ENCODE measurements around the gene CST6.
A peak's percentile ranks its signal among the peaks of the same experiment; 100 is the strongest.

The CST6 gene

GRCh38 chr11:66016793-66017177 is 5.0 kb downstream of the CST6 start:
- no peak overlapping the region for H3K27ac ChIP-seq
- TF ChIP-seq, protein P1, sequence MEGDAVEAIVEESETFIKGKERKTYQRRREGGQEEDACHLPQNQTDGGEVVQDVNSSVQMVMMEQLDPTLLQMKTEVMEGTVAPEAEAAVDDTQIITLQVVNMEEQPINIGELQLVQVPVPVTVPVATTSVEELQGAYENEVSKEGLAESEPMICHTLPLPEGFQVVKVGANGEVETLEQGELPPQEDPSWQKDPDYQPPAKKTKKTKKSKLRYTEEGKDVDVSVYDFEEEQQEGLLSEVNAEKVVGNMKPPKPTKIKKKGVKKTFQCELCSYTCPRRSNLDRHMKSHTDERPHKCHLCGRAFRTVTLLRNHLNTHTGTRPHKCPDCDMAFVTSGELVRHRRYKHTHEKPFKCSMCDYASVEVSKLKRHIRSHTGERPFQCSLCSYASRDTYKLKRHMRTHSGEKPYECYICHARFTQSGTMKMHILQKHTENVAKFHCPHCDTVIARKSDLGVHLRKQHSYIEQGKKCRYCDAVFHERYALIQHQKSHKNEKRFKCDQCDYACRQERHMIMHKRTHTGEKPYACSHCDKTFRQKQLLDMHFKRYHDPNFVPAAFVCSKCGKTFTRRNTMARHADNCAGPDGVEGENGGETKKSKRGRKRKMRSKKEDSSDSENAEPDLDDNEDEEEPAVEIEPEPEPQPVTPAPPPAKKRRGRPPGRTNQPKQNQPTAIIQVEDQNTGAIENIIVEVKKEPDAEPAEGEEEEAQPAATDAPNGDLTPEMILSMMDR (conservative IDR thresholded peaks at IDR 0.05): no peak

GRCh38 chr11:66017321-66017720 is 5.5 kb downstream of the CST6 start:
- TF ChIP-seq, protein P1 (conservative IDR thresholded peaks at IDR 0.05): no peak

DNA sequence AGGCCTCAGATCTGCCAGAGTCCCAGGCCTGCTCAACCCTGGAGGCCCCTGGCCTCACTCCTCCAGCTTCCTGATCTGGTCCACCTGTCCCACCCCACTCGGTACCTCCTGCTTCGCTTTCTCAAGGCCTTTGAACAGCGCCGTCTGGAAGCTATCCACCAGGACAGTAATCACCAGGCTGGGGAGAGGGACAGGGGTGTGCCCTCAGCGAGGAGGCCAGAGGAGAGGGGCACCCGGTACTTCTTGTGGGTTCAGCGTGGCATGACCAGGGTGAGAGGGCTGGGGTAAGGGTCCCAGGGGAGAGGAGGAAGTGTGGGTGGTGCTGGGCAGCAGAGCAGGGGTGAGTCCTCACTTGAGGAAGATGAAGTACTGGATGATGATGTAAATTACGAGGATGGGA is 8.4 kb downstream of the CST6 start:
- no peak overlapping the region for H3K27ac ChIP-seq
- TF ChIP-seq, protein P1 (conservative IDR thresholded peaks at IDR 0.05): no peak

More at GRCh38 chr11:66017321-66017720, 5.5 kb downstream of the CST6 start:
- H3K27ac ChIP-seq: no peak overlapping the region

GRCh38 chr11:66020618-66021357 is 9.0 kb downstream of the CST6 start:
- H3K27ac ChIP-seq: no peak overlapping the region

DNA sequence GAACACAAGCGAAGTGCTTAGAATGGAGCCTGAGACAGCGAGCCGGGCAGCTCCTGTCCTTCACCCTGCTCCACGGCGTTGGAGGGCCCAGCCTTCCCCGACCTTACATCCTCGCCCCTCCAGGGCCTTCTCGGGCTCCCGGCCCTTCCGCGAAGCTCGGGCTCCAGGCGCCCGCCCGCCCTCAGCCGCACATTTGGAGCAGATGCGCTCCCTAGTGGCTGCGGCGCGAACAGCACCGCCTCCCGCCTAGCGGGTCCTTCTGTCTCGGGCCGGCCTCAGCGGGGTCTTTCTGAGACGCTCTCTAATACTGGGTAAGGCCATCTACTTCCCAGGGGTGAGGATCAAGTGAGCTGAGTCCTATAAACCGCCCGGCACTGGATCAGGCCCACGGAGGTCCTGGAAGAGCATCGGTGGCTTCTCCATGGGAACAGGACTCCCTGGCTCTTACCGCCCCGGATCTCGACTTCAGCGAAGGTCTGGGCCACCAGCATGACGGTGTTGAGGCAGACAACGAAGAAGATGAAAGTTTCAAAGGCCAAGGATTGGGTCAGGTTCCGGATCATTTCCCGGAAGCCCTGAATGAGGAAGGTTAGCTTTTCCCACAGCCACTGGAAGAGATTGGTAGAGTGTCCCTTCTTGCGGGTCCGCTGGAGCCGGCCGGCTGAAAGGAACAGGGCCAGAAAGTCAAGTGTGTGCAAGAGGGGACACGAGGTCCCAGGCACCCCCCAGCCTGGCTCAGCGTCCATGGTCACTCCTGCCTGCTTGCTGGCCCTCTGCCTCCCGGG is 10.8 kb downstream of the CST6 start:
- TF ChIP-seq, protein P1 (conservative IDR thresholded peaks at IDR 0.05): peak; percentile 100
- H3K27ac ChIP-seq: peak overlapping the region; percentile 20; the same call in 1 of the 2 replicates

More at GRCh38 chr11:66020618-66021357, 9.0 kb downstream of the CST6 start:
- TF ChIP-seq, protein P1 (conservative IDR thresholded peaks at IDR 0.05): no peak

GRCh38 chr11:66023186-66023440 is 11.3 kb downstream of the CST6 start:
- H3K27ac ChIP-seq: peak overlapping the region; percentile 20; the same call in 1 of the 2 replicates

DNA sequence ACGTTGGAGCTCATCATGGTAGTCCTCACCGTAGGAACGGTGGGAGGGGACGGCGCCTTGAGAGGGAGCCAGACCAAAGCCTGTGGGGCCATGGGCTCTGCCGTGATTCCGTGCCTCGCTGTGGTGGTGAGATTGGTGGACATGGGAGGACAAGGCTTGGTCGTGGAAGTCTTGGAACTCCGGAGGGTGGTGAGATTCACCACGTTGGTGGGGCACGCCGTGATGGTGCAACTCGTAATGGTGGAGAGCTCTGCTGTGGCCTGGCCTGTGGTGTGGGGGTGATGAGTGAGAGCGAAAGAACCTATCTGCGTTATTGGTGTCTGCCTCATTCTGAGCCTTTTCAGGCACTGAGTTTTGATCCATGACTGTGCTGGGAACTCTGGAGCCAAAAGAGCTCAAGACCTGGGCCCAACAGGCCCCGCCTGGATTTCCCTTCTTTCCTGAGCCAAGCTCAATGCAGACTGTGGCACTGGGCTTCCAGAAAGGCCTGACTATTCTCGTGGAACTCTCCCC is 14.3 kb downstream of the CST6 start, which contains the start of gene CATSPER1:
TSS of gene CATSPER1 (minus strand) at position 463 of the 513 bp plus-strand sequence. CDS start at position 363, 100 bp downstream.
- TF ChIP-seq, protein P1 (conservative IDR thresholded peaks at IDR 0.05): no peak
- no peak within 1 kb of the TSS for H3K27ac ChIP-seq
